DOHH2 (cell line): ENCODE results near the gene NAV2.

Source experiments
- EZH2phosphoT487 ChIP-seq: fragments of 200-600 bp; sonication (generic); IDR thresholded peaks from 2 replicates; pipeline ENCODE4 v1.6.1; 2017; ENCODE audit warnings: borderline replicate concordance, mild to moderate bottlenecking, antibody characterized with exemption, low read length, moderate library complexity, mixed read lengths
- TF ChIP-seq, protein P1 (sequence below): fragments of 200-600 bp; sonication (generic); IDR thresholded peaks from one replicate; pipeline ENCODE4 v1.5.1; 2014; ENCODE audit warnings: antibody characterized with exemption, mild to moderate bottlenecking, low read depth, low read length; ENCODE audit not compliant: poor library complexity, severe bottlenecking

DNA sequence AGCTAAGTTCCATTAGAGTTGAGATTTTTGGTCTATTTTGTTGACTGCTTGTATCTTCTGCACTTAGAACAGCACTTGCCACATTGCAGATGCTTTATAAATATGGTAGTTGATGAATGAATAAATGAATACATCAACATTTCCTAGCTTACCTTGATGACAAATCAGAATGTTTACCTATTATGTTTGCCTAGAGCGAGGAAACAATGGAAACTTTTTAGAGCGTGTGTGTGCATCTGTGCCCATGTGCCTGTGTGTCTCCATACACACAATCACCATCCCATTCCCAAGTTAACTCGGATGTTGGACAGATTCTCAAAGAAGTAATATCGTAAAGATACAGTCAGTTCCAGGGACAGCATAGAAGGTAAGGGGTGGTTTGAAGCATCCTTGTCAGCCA lies 308.6 kb downstream of the NAV2 start:
- TF ChIP-seq, protein P1, sequence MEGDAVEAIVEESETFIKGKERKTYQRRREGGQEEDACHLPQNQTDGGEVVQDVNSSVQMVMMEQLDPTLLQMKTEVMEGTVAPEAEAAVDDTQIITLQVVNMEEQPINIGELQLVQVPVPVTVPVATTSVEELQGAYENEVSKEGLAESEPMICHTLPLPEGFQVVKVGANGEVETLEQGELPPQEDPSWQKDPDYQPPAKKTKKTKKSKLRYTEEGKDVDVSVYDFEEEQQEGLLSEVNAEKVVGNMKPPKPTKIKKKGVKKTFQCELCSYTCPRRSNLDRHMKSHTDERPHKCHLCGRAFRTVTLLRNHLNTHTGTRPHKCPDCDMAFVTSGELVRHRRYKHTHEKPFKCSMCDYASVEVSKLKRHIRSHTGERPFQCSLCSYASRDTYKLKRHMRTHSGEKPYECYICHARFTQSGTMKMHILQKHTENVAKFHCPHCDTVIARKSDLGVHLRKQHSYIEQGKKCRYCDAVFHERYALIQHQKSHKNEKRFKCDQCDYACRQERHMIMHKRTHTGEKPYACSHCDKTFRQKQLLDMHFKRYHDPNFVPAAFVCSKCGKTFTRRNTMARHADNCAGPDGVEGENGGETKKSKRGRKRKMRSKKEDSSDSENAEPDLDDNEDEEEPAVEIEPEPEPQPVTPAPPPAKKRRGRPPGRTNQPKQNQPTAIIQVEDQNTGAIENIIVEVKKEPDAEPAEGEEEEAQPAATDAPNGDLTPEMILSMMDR = no peak
- TF ChIP-seq EZH2phosphoT487 = no peak
